Ascending aorta (tissue), 2 donors: ENCODE data around the gene BPTF. TPM values are rescaled to one million over a fixed set of nuclear protein-coding genes. Genes with fewer than 3 reads are reported as not detected.
A peak's percentile ranks its signal among the peaks of the same experiment; 100 is the strongest.
"Not testable (repeated sequence)": the region's sequence is repeated elsewhere in the genome, so short reads cannot be mapped to it uniquely, and the experiment has no call there.

ENCODE experiments used
- DNase-seq, 2 donors: peaks; one replicate each; pipeline ENCODE4 v3.0.0-alpha.2; 2019; ENCODE audit warnings: low spot score in 2 of 2
- H3K27ac ChIP-seq, 2 donors: fragments of 200-600 bp; sonication (generic); one replicate each; pipeline ENCODE4 v1.5.1; 2016 to 2017; ENCODE audit warnings: mild to moderate bottlenecking in 1 of 2
- H3K27me3 ChIP-seq: fragments of 200-600 bp; sonication (generic); one replicate; pipeline ENCODE4 v1.5.1; 2017
- H3K36me3 ChIP-seq, 2 donors: fragments of 200-600 bp; sonication (generic); one replicate each; pipeline ENCODE4 v1.5.1; 2016
- H3K4me1 ChIP-seq, 2 donors: fragments of 200-600 bp; sonication (generic); one replicate each; pipeline ENCODE4 v1.5.1; 2016 to 2017; ENCODE audit warnings: mild to moderate bottlenecking in 1 of 2
- H3K4me3 ChIP-seq, 2 donors: fragments of 200-600 bp; sonication (generic); one replicate each; pipeline ENCODE4 v1.5.1; 2016 to 2017; ENCODE audit warnings: mild to moderate bottlenecking in 1 of 2
- H3K9me3 ChIP-seq, 2 donors: fragments of 200-600 bp; sonication (generic); one replicate each; pipeline ENCODE4 v1.5.1; 2016
- intact Hi-C: fragments of 100-400 bp; cut with DNase I; formaldehyde crosslinking; loops from one replicate; pipeline ENCODE4 v1.15.1; 2023
- total RNA-seq: library from RNA; depleted of rRNA; stranded (reverse); fragments of >200 nt; gene quantifications from one replicate; pipeline ENCODE4 v1.1.0, GENCODE V29; 2016
- TF ChIP-seq, protein P1 (sequence below), 3 experiments: fragments of 200-600 bp in 2 of 3; fragments of 450-650 bp in 1 of 3; sonication (generic) in 2 of 3; IDR thresholded peaks; one replicate each; pipeline ENCODE4 v1.5.1; 2016 to 2019; ENCODE audit warnings: antibody characterized with exemption in 3 of 3, mild to moderate bottlenecking in 1 of 3, moderate library complexity in 1 of 3

BPTF gene
- total RNA-seq, 1 donor from 2014 or later, result 67.4 TPM

DNA sequence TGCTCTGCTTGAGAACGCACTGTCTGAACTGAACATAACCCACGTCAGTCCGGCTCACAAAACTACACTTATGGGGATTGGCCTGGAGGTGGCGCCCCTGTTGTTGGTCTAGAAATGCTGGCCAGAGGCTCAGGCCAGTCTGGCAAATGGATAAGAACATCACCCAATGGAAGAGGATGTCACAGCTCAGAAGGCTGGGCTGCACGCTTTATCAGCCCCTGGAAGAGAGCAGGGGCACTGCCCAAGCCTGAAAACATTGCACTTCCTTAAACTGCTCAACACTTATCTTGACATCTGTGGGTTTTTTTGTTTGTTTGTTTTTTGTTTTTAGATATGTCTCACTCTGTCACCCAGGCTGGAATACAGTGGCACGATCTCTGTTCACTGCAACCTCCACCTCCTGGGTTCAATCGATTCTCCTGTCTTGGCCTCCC lies 24.8 kb upstream of the BPTF start:
- no peak overlapping the region for H3K27ac ChIP-seq
- no peaks in the 10 kb centered on the region for H3K4me1 ChIP-seq
- intact Hi-C loops, result loop anchor here (2.0 kb wide), 1 partner anchor 24 kb away; the partner anchor contains the start of gene BPTF
- no peaks in the 10 kb centered on the region for H3K36me3 ChIP-seq
- H3K27me3 ChIP-seq, result no peaks in the 10 kb centered on the region
- no peaks in the 10 kb centered on the region for H3K9me3 ChIP-seq
- TF ChIP-seq, protein P1, sequence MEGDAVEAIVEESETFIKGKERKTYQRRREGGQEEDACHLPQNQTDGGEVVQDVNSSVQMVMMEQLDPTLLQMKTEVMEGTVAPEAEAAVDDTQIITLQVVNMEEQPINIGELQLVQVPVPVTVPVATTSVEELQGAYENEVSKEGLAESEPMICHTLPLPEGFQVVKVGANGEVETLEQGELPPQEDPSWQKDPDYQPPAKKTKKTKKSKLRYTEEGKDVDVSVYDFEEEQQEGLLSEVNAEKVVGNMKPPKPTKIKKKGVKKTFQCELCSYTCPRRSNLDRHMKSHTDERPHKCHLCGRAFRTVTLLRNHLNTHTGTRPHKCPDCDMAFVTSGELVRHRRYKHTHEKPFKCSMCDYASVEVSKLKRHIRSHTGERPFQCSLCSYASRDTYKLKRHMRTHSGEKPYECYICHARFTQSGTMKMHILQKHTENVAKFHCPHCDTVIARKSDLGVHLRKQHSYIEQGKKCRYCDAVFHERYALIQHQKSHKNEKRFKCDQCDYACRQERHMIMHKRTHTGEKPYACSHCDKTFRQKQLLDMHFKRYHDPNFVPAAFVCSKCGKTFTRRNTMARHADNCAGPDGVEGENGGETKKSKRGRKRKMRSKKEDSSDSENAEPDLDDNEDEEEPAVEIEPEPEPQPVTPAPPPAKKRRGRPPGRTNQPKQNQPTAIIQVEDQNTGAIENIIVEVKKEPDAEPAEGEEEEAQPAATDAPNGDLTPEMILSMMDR (IDR thresholded peaks at IDR 0.05), result peak; percentile 17 to 58 (median 38)
- peak; percentile 16 to 80 for DNase-seq
- no peak overlapping the region for H3K4me3 ChIP-seq

DNA sequence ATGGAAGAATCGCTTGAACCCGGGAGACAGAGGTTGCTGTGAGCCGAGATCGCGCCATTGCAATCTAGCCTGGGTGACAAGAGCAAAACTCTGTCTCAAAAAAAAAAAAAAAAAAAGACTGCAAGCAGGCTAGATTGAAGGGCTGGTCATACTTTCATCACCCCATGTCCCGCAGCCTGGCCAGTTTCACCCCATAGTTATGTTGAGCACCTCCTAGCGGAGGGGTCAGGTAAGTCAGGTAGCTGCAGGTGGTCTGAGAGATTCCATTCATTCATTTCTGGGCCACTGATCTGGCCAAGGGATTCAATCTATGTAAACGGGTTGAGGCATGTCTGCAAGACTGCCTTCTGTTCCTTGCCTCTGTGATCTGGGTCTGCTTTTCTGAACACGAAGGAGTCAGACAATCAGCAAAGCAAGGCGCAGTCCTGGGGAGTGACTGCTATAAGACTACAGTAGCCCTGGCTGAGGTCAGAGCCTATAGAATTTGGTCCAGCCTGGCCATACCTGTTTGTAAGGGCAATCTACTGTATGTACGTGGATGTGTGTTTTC lies 23.6 kb upstream of the BPTF start:
- no peaks in the 10 kb centered on the region for H3K9me3 ChIP-seq
- no peak for DNase-seq
- intact Hi-C loops, result loop anchor here (2.0 kb wide), 1 partner anchor 23 kb away; the partner anchor contains the start of gene BPTF
- H3K4me3 ChIP-seq, result no peak overlapping the region
- no peaks in the 10 kb centered on the region for H3K27me3 ChIP-seq
- H3K27ac ChIP-seq, result no peak overlapping the region
- no peaks in the 10 kb centered on the region for H3K36me3 ChIP-seq
- TF ChIP-seq, protein P1 (IDR thresholded peaks at IDR 0.05), result no peak
- no peaks in the 10 kb centered on the region for H3K4me1 ChIP-seq

DNA sequence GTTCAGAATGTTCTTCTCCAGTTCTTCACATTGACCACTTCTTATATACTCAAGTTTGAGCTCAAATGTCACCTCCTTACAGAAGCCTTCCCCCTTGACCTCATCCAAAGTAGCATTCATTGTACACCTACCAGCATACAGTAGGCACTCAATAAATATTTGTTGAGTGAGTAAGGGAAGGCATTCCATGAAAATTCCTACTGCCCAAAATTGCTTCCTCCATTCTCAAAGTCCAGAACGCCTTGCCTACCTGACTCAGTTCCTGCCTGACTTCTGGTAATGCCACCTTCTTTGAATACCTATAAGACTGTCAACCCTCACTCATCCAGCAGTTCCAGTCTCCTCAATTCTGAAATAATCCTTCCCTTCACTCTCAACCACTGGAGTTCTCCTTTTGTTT lies 14.8 kb upstream of the BPTF start:
- intact Hi-C loops, result no loop called here
- H3K27ac ChIP-seq, result no peak overlapping the region
- no peaks in the 10 kb centered on the region for H3K9me3 ChIP-seq
- no peaks in the 10 kb centered on the region for H3K27me3 ChIP-seq
- TF ChIP-seq, protein P1 (IDR thresholded peaks at IDR 0.05), result no peak
- H3K4me1 ChIP-seq, result no peaks in the 10 kb centered on the region
- DNase-seq, result no peak
- H3K4me3 ChIP-seq, result no peak overlapping the region
- H3K36me3 ChIP-seq, result no peaks in the 10 kb centered on the region

DNA sequence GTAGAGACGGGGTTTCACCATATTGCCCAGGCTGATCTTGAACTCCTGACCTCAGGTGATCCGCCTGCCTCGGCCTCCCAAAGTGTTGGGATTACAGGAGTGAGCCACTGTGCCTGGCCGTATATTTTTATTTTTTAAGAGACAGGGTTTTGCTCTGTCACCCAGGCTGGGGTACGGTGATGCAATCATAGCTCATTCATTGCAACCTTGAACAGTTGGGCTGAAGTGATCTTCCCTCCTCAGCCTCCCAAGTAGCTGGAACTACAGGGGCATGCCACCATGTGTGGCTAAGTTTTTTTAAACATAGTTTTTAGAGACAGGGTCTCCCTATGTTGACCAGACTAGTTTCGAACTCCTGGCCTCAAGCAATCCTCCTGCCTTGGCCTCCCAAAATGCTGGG lies 12.9 kb upstream of the BPTF start:
- DNase-seq, H3K27ac ChIP-seq, H3K9me3 ChIP-seq, H3K36me3 ChIP-seq, intact Hi-C loops, H3K4me1 ChIP-seq, H3K4me3 ChIP-seq, H3K27me3 ChIP-seq: not testable (repeated sequence)

DNA sequence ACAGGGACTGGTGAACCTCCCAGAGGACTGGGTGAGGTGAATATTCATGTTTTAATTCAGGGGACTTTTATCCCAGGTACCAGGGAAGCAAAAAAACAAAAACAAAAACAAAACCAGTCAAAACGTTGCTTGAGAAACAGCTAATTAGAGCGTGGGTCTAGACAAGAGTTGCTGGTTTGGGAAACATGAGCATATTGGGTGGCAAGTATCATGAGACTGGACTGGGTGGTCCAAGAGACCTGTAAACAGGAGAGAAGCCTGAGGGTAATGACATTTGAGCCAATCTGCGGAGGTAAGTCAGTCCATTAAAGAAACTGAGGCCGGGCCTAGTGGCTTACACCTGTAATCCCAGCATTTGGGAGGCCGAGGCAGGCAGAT lies 11.5 kb upstream of the BPTF start:
- TF ChIP-seq, protein P1 (IDR thresholded peaks at IDR 0.05), result no peak

DNA sequence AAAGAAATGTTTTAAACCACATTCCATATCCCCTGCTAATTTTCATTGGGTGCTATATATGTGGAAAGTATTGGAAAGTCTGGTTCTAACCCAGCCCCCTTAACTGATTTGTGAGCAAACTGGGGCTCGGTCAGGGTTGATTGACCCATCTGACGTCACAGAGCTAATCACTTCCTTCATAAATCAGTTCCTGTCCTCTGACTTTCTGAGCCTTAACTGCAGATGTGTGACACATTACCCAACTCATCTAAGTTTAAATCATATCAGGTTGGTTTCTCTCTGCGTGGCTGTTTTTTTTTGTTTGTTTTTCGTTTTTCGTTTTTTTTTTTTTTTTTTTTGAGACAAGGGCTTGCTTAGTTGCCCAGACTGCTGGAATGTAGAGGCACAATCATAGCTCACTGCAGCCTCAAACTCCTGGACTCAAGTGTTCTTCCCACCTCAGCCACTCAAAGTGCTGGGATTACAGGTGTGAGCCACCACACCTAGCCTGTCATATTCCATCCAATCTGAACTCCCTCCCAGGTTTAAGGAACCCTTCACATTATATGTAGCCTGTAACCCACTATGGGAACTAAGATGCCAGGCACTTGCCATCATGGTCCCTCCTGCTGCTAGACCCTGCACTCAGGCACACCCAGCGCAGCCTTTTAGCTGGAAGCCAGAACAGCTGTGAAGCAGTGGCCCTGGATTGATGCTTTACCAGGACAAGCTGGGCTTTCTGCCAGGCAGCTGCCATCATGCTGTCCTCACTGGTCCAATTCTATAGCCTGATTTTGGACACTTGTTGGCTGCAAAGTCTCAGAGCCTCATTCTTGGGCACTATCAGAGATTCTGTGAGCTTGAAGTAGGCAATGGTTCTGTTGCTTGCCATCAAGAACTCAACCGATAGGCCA lies 6.9 kb upstream of the BPTF start:
- intact Hi-C loops, result no loop called here

More for the DNA sequence above, 11.5 kb upstream of the BPTF start:
- Histone ChIP-seq H3K9me3 (no peaks in the 10 kb centered on the region), H3K4me3 (no peak overlapping the region), H3K27ac (no peak overlapping the region), H3K4me1 (no peaks in the 10 kb centered on the region), H3K27me3 (no peaks in the 10 kb centered on the region), H3K36me3 (no peaks in the 10 kb centered on the region)
- intact Hi-C loops, result no loop called here
- no peak for DNase-seq

More for the DNA sequence above, 6.9 kb upstream of the BPTF start:
- Histone ChIP-seq H3K9me3 (no peaks in the 10 kb centered on the region), H3K4me1 (no peaks in the 10 kb centered on the region), H3K4me3 (no peak overlapping the region), H3K27me3 (no peaks in the 10 kb centered on the region), H3K36me3 (no peaks in the 10 kb centered on the region), H3K27ac (no peak overlapping the region)
- DNase-seq, result no peak
- TF ChIP-seq, protein P1 (IDR thresholded peaks at IDR 0.05), result no peak
